Measurements from ENCODE around the gene APMAP.
"Not testable (repeated sequence)": the region's sequence is repeated elsewhere in the genome, so short reads cannot be mapped to it uniquely, and the experiment has no call there.

Gene APMAP

DNA sequence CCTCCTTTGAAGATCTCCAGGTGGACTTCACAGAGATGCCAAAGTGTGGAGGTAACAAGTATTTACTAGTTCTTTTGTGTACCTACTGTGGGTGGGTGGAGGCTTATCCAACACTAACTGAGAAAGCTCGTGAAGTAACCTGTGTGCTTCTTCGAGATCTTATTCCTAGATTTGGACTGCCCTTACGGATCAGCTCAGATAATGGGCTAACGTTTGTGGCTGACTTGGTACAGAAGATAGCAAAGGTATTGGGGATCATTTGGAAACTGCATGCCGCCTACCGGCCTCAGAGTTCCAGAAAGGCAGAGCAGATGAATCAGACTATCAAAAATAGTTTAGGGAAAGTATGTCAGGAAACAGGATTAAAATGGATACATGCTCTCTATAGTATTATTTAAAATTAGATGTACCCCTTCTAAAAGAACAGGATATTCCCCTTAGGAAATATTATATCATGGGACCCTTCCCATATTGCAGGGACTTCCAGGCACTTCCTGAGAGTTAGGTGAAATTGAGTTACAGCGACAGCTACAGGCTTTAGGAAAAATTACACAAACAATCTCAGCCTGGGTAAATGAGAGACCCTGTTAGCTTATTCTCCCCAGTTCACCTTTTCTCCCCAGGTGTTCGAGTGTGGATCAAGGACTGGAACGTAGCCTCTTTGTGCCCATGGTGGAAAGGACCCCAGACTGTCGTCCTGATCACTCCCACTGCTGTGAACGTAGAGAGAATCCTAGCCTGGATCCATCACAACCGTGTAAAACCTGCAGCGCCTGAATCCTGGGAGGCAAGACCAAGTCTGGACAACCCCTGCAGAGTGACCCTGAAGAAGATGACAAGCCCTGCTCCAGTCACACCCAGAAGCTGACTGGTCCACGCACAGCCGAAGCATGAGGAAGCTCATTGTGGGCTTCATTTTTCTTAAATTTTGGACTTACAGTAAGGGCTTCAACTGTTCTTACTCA is 61.5 kb downstream of the APMAP start:
- not testable (repeated sequence) for H3K27ac ChIP-seq (ENCODE audit: low read depth, low read length); H3K4me1 ChIP-seq (ENCODE audit: insufficient read depth, low read length); H3K9me3 ChIP-seq (ENCODE audit: low read length); H3K9ac ChIP-seq (ENCODE audit: low read length); H3K4me3 ChIP-seq (ENCODE audit: low read depth in 1 of 2, low read length in 2 of 2); H3K36me3 ChIP-seq (ENCODE audit: insufficient read depth, low read length); H3K27me3 ChIP-seq (ENCODE audit: control insufficient read depth in 1 of 2, insufficient read depth in 2 of 2, low read length in 2 of 2)

DNA sequence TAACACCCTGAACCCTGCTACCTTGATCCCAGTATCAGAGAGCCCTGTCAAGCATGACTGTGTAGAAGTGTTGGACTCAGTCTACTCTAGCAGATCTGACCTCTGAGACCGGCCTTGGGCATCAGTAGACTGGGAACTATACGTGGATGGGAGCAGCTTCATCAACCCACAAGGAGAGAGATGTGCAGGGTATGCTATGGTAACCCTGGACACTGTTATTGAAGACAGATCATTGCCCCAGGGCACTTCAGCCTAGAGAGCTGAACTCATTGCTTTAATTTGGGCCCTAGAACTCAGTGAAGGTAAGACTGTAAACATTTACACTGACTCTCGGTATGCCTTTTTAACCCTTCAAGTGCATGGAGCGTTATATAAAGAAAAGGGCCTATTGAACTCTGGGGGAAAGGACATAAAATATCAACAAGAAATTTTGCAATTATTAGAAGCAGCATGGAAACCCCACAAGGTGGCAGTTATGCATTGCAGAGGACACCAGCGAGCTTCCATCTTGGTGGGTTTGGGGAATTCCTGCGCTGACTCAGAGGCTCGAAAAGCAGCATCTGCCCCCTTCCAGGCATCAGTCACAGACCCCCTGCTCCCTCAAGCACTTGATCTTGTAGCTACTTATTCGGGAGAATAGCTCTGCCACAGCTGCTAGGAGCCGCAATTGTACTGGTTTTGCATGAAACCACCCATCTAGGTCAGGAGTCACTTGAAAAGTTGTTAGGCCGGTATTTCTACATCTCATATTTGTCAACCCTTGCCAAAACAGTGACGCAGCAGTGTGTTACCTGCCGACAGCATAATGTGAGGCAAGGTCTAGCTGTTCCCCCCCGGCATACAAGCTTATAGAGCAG is 62.5 kb downstream of the APMAP start:
- H3K27me3 ChIP-seq (ENCODE audit: control insufficient read depth in 1 of 2, insufficient read depth in 2 of 2, low read length in 2 of 2); H3K4me3 ChIP-seq (ENCODE audit: low read depth in 1 of 2, low read length in 2 of 2); H3K4me1 ChIP-seq (ENCODE audit: insufficient read depth, low read length); H3K9me3 ChIP-seq (ENCODE audit: low read length); H3K9ac ChIP-seq (ENCODE audit: low read length); H3K36me3 ChIP-seq (ENCODE audit: insufficient read depth, low read length); H3K27ac ChIP-seq (ENCODE audit: low read depth, low read length): not testable (repeated sequence)

DNA sequence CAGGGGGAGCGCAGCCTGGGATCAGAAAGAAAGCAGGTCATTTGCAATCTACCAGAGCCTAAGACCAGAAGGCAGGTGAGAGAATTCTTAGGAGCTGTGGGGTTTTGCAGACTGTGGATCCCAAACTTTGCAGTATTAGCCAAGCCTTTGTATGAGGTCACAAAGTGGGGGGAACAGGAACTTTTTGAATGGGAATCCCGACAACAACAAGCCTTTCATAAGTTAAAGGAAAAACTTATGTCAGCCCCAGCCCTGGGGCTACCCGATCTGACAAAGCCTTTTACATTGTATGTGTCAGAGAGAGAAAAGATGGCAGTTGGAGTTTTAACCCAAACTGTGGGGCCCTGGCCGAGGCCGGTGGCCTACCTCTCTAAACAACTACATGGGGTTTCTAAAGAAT is 63.3 kb downstream of the APMAP start:
- H3K36me3 ChIP-seq (ENCODE audit: insufficient read depth, low read length); H3K27ac ChIP-seq (ENCODE audit: low read depth, low read length); H3K4me3 ChIP-seq (ENCODE audit: low read depth in 1 of 2, low read length in 2 of 2); H3K9ac ChIP-seq (ENCODE audit: low read length); H3K27me3 ChIP-seq (ENCODE audit: control insufficient read depth in 1 of 2, insufficient read depth in 2 of 2, low read length in 2 of 2); H3K4me1 ChIP-seq (ENCODE audit: insufficient read depth, low read length); H3K9me3 ChIP-seq (ENCODE audit: low read length): not testable (repeated sequence)

DNA sequence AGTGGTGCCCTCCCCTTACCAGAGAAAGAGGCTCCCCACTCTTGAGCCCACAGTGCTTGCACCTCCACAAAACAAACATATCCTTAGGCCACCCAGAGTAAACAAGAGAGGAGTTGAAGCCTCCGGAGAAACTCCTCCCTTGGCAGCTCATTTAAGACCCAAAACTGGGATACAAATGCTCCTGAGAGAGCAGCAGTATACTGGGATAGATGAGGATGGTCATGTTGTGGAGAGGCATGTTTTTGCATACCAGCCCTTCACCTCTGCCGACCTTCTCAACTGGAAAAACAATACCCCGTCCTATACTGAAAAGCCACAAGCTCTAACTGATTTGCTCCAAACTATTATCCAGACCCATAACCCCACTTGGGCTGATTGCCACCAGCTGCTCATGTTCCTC is 71.8 kb downstream of the APMAP start:
- not testable (repeated sequence) for H3K27ac ChIP-seq (ENCODE audit: low read depth, low read length); H3K4me3 ChIP-seq (ENCODE audit: low read depth in 1 of 2, low read length in 2 of 2); H3K9me3 ChIP-seq (ENCODE audit: low read length); H3K9ac ChIP-seq (ENCODE audit: low read length); H3K36me3 ChIP-seq (ENCODE audit: insufficient read depth, low read length); H3K4me1 ChIP-seq (ENCODE audit: insufficient read depth, low read length); H3K27me3 ChIP-seq (ENCODE audit: control insufficient read depth in 1 of 2, insufficient read depth in 2 of 2, low read length in 2 of 2)

DNA sequence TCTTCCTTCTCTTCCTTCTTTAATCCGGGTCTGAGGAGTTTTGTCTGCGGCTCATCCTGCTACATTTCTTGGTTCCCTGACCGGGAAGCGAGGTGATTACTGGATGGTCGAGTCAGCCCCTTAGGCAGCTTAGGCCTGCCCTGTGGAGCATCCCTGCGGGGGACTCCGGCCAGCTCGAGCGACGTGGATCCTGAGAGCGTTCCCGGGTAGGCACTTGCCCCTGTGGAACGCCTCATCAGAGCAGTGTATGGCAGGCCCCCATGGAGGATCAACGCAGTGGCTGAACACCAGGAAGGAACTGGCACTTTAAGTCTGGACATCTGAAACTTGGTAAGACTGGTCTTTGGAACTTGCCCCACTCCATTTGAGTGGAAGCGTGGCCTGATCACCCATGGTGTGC is 72.9 kb downstream of the APMAP start:
- H3K9ac ChIP-seq (ENCODE audit: low read length); H3K36me3 ChIP-seq (ENCODE audit: insufficient read depth, low read length); H3K4me3 ChIP-seq (ENCODE audit: low read depth in 1 of 2, low read length in 2 of 2); H3K9me3 ChIP-seq (ENCODE audit: low read length); H3K27ac ChIP-seq (ENCODE audit: low read depth, low read length); H3K4me1 ChIP-seq (ENCODE audit: insufficient read depth, low read length); H3K27me3 ChIP-seq (ENCODE audit: control insufficient read depth in 1 of 2, insufficient read depth in 2 of 2, low read length in 2 of 2): not testable (repeated sequence)

DNA sequence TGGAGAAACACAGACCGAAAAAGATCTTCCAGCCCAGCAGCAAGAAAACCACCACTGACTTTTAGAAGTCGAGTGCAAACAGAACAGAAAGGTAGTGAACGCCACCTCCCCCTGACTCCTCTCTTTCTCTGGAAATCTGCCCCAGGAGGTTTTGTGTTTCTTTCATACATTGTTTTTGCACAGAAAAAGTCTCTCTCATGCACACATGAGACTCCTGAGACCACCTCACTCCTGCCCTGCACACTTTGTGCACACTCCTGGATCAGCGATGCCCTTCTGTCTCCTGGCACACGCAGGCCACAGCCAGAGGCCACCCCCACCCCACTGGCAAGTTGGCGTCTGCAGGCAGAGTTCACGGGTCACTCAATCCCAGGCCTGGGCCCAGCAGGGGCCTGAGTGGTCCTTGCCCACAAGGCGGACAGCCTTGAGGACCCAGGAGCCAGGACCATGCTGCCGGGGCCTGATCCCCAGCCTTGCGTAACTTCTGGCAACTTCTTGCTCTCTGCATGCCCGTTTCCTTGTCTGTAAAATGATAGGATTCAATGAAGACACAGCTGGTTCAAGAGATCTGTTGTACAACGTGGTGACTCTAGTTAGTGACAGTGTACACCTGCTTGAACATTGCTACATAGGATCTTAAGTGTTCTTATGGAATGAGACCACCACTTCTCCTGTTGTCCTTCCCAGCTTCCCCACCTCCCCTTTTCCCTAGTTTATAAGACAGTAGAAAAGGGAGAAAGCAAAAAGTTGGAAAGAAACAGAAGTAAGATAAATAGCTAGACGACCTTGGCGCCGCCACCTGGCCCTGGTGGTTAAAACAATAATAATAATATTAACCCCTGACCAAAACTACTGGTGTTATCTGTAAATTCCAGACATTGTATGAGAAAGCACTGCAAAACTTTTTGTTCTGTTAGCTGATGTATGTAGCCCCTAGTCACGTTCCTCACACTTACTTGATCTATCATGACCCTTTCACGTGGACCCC is 73.7 kb downstream of the APMAP start:
- Histone ChIP-seq H3K27me3 (ENCODE audit: control insufficient read depth in 1 of 2, insufficient read depth in 2 of 2, low read length in 2 of 2) (no peaks in the 10 kb centered on the region), H3K9ac (ENCODE audit: low read length) (no peak overlapping the region), H3K27ac (ENCODE audit: low read depth, low read length) (no peak overlapping the region), H3K4me3 (ENCODE audit: low read depth in 1 of 2, low read length in 2 of 2) (no peak overlapping the region), H3K4me1 (ENCODE audit: insufficient read depth, low read length) (peaks cover 5% of the 10 kb centered on the region), H3K9me3 (ENCODE audit: low read length) (no peaks in the 10 kb centered on the region), H3K36me3 (ENCODE audit: insufficient read depth, low read length) (no peaks in the 10 kb centered on the region)

DNA sequence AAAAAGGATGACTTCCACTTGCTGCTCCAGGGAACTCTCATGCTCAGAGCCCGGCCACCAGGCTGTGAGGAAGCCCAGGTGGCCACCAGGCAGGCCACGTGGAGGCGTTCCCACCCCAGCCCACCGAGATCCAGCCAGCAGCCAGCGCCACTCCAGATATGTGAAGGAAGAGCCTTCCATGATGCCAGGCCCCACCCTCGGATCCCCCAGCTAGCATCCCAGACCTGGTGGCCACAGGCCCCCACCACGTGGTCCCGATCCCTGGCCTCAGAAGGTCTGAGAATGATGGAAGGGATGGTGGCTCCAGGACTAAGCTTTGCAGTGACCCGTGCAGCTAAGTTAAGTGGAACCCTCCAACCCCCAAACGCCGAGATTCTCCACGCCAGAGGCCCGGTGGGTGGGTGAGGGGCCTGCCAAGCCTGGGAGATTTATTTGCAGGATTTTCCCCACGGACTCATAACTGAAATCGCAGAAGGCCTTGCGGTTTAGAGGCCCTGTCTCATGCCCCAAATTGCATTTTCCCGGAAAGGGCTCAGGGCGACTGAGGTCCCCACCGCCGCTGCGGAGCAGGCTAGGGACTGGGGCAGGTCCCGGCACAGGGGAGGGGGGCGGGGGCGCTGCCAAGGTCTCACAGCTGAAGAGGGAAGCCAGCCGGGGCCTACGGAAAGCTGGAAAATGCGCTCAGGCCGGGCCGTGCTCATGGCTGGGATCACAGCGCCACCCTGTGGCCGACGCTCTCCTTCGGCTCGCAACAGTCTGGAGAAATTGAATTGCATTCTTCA is 74.6 kb downstream of the APMAP start:
- Histone ChIP-seq H3K27ac (ENCODE audit: low read depth, low read length) (no peak overlapping the region), H3K27me3 (ENCODE audit: control insufficient read depth in 1 of 2, insufficient read depth in 2 of 2, low read length in 2 of 2) (no peaks in the 10 kb centered on the region), H3K9me3 (ENCODE audit: low read length) (no peaks in the 10 kb centered on the region), H3K9ac (ENCODE audit: low read length) (no peak overlapping the region), H3K4me3 (ENCODE audit: low read depth in 1 of 2, low read length in 2 of 2) (no peak overlapping the region), H3K4me1 (ENCODE audit: insufficient read depth, low read length) (peaks cover 5% of the 10 kb centered on the region), H3K36me3 (ENCODE audit: insufficient read depth, low read length) (no peaks in the 10 kb centered on the region)

DNA sequence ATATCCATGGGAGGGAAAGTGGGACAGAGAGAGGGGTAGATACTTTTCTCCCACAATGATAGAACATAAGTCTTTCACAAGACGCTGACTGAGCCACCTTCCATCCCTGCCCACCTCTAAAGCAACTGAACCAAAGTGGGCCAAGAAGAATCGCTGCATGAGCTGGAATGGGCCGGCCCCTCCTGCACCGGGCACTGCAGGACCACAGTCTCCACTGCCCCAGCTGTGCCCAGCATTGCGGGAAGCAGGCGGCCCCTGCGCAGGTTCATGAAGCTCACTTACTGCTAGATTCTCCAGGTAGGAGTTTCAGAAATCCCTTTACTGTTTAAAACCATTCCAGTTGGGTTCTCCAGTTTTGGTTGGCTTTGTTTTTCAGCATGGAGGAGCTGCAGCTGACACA is 75.5 kb downstream of the APMAP start:
- Histone ChIP-seq H3K27me3 (ENCODE audit: control insufficient read depth in 1 of 2, insufficient read depth in 2 of 2, low read length in 2 of 2) (no peaks in the 10 kb centered on the region), H3K36me3 (ENCODE audit: insufficient read depth, low read length) (no peaks in the 10 kb centered on the region), H3K27ac (ENCODE audit: low read depth, low read length) (no peak overlapping the region), H3K9ac (ENCODE audit: low read length) (no peak overlapping the region), H3K4me1 (ENCODE audit: insufficient read depth, low read length) (peaks cover 5% of the 10 kb centered on the region), H3K9me3 (ENCODE audit: low read length) (no peaks in the 10 kb centered on the region), H3K4me3 (ENCODE audit: low read depth in 1 of 2, low read length in 2 of 2) (no peak overlapping the region)

DNA sequence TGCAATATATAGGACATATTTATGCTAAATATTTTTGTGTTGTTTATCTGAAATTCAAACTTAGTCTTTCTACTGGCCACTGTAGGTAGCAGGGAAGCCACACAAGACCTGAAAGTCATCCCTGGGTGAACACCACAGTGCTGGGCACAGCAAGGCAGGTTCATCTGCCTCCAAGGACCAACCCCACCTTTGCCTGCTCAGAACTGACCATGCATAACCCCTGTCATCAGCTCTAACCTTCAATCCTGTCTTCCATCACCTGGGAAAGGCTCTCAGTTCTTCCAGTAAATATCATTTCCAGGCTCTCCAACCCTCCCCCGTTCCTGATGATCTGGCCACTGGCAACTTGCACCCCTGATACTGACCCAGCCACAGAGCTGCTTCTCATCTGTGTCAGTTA is 76.1 kb downstream of the APMAP start:
- H3K36me3 ChIP-seq (ENCODE audit: insufficient read depth, low read length) = no peaks in the 10 kb centered on the region
- peaks cover 5% of the 10 kb centered on the region for H3K4me1 ChIP-seq (ENCODE audit: insufficient read depth, low read length)
- H3K27ac ChIP-seq (ENCODE audit: low read depth, low read length) = no peak overlapping the region
- no peaks in the 10 kb centered on the region for H3K9me3 ChIP-seq (ENCODE audit: low read length)
- H3K9ac ChIP-seq (ENCODE audit: low read length) = no peak overlapping the region
- no peaks in the 10 kb centered on the region for H3K27me3 ChIP-seq (ENCODE audit: control insufficient read depth in 1 of 2, insufficient read depth in 2 of 2, low read length in 2 of 2)
- no peak overlapping the region for H3K4me3 ChIP-seq (ENCODE audit: low read depth in 1 of 2, low read length in 2 of 2)

DNA sequence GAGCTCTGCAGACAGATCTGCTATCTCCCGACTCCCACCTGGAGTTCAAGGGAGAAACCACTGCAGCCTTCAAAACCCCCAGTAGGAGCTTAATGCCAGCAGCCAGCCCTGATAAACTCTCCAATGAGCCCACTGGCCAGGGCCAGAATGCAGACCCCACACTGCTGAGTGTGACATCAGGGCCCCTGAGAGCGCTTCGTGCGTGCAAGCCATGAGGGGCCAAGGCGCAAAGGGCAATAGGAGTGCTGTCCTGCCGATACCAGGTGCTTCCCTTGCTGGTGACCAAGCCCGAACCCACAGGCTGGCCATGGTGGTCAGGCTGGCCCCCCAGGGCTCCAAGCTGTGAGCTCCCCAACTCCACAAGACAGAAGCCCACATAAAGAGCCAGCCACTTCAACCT is 76.7 kb downstream of the APMAP start:
- H3K27me3 ChIP-seq (ENCODE audit: control insufficient read depth in 1 of 2, insufficient read depth in 2 of 2, low read length in 2 of 2) = no peaks in the 10 kb centered on the region
- no peaks in the 10 kb centered on the region for H3K36me3 ChIP-seq (ENCODE audit: insufficient read depth, low read length)
- no peaks in the 10 kb centered on the region for H3K9me3 ChIP-seq (ENCODE audit: low read length)
- H3K27ac ChIP-seq (ENCODE audit: low read depth, low read length) = no peak overlapping the region
- H3K4me3 ChIP-seq (ENCODE audit: low read depth in 1 of 2, low read length in 2 of 2) = no peak overlapping the region
- no peak overlapping the region for H3K9ac ChIP-seq (ENCODE audit: low read length)
- H3K4me1 ChIP-seq (ENCODE audit: insufficient read depth, low read length) = peaks cover 5% of the 10 kb centered on the region

All from muscle layer of colon (tissue), 2 donors.